ENCODE results near the gene SORCS2.

Gene SORCS2

DNA sequence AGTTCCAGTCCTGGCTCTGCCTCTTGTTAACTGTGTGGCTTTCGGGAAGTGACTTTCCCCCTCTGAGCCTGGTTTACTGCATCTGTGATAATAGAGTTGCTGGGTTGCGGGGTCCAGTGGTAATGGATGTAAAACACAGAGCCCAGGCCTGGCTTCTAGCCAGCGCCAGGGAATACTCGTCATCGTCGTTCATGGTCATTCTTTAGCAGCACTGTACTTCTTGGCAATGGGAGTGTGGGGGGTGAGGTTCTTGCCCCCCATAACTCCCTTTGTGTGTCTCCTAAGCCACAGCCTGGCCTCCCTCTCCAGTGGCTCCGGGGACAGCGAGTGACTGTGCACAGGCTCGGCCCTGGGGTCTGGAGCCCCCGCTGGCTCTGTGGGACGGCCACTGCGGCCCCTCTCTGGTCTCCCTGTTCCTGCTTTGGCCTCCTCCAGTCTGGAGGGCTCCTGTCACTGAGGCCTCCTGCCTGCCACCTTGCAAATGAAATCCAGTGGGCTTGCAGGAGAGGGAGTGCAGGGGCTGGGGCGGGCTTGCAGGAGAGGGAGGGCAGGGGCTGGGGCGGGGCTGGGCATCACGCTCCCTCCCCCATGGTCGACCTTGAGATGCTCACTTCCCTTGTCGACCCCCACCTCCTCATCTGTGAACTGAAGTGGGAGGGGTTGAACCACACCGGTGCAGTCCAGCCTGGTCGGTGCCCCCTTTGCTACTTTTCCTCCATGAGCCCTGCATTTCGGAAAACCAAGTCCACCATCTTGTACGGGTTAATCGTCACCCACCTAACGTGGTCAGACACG, 229.2 kb downstream of the SORCS2 start:
- Histone ChIP-seq H2AFZ (ENCODE audit: low read depth, low read length) (no peak overlapping the region), H3K4me3 (ENCODE audit: low read length) (no peak overlapping the region), H3K4me1 (ENCODE audit: insufficient read depth, low read length) (no peaks in the 10 kb centered on the region), H3K36me3 (ENCODE audit: insufficient read depth, low read length) (no peaks in the 10 kb centered on the region), H3K9me3 (ENCODE audit: low read length) (no peaks in the 10 kb centered on the region), H3K27me3 (ENCODE audit: insufficient read depth, low read length) (no peaks in the 10 kb centered on the region)

DNA sequence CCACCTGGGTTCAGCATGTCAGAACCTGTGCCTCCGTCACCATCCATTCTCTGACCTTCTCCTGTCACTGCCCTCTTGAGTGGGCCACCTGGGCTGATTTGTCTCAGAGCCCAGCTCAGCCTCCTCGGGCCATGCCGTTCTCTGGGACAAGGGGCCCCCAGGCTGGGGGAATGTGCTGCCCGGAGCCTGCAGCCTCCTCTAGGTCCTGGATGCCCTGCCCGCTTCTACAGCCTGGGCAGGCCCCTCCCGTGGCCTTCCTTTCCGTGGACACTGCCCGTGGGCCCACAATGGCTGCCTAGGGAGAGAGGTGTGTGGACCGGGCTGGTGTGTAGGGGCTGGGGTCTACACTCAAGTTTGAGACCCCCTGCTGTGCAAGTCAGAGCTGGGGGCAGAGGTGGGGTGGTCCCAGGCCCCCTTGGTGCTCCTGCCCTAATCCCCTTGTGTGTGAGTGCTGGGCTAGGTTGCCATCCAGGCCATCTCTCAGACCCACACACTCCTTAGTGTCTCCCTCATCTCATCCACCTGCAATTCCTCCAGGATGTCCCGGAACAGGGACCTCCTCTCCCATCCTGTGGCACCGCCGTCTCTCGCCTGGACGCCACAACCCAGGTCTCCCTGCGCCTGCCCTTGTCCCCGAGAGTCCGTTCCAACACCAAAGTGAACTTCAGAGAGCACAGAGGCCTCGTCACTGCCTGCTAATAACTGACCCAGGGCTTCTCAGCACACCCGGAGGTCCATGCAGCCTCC, 230.0 kb downstream of the SORCS2 start:
- H3K27me3 ChIP-seq (ENCODE audit: insufficient read depth, low read length): no peaks in the 10 kb centered on the region
- no peak overlapping the region for H3K4me3 ChIP-seq (ENCODE audit: low read length)
- no peaks in the 10 kb centered on the region for H3K36me3 ChIP-seq (ENCODE audit: insufficient read depth, low read length)
- H3K9me3 ChIP-seq (ENCODE audit: low read length): no peaks in the 10 kb centered on the region
- no peak overlapping the region for H2AFZ ChIP-seq (ENCODE audit: low read depth, low read length)
- H3K4me1 ChIP-seq (ENCODE audit: insufficient read depth, low read length): no peaks in the 10 kb centered on the region

DNA sequence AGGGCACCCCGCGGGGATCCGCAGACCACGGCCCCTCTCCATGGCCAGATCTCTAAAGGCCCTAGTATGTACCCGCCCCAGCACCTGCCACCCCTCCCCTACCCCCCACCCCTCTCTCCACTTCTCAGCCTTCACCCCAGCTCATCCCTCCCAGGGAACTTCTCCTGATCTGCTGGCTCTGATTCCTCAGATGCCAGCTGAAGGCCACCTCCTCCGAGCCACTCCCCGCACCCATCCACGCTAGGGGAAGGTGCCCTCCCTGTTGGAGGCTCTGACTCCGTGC, 230.5 kb downstream of the SORCS2 start:
- Histone ChIP-seq H3K4me3 (ENCODE audit: low read length) (no peak overlapping the region), H3K36me3 (ENCODE audit: insufficient read depth, low read length) (no peaks in the 10 kb centered on the region), H3K4me1 (ENCODE audit: insufficient read depth, low read length) (no peaks in the 10 kb centered on the region), H2AFZ (ENCODE audit: low read depth, low read length) (no peak overlapping the region), H3K27me3 (ENCODE audit: insufficient read depth, low read length) (no peaks in the 10 kb centered on the region), H3K9me3 (ENCODE audit: low read length) (no peaks in the 10 kb centered on the region)

DNA sequence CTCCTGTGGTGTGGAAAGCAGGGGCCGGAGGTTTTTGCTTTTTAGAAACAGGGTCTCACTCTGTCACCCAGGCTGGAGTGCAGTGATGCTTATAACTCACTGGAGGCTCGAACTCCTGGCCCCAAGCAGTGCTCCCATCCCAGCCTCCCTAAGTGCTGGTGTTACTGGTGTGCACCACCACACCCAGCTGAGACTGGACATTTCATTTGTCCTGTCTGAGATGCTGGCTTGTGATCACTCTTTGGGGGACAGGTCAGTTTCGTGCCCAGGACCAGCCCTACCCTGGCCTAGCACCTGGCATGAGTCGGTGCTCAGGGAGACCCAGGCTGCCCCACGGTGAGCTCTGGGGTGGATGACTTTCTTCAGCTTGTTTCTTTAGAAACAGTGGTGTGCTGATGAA, 231.1 kb downstream of the SORCS2 start:
- no peaks in the 10 kb centered on the region for H3K9me3 ChIP-seq (ENCODE audit: low read length)
- H2AFZ ChIP-seq (ENCODE audit: low read depth, low read length): no peak overlapping the region
- H3K4me3 ChIP-seq (ENCODE audit: low read length): no peak overlapping the region
- H3K36me3 ChIP-seq (ENCODE audit: insufficient read depth, low read length): no peaks in the 10 kb centered on the region
- H3K4me1 ChIP-seq (ENCODE audit: insufficient read depth, low read length): no peaks in the 10 kb centered on the region
- H3K27me3 ChIP-seq (ENCODE audit: insufficient read depth, low read length): no peaks in the 10 kb centered on the region

DNA sequence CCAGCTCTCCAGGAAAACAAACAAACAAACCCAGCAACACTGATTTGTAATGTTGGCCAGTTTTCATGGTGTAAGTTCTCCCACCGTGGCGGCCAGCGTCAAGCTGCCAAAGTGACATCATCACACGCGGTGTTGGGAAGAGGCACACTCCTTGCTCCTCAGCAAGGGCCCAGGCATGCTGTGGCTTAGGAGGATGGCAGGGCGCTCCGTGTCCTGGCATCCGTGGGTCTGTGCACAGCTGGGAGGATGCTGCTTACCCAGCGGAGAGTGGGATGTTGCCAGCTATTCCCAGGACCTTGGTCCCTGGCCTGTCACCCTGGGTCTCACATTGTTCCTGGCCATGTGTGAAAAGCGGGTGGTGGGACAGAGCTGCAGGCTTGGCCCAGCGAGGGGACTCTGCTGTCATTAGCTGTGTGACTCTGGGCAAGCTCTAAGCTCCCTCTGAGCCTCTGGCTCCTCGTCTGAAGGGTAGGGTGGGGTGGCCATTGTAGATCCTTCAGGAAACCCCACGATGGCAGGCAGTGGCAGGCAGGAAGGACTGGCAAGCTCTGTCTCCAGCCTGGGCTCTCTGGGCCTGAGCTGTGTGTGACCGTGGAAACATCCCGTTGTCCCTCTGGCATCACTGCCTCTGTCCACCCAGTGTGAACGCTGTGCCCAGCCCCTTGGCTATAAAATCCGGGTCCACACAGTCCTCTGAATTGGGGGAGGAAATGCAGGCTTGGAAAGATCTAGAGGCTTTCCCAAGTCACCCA, 231.6 kb downstream of the SORCS2 start:
- Histone ChIP-seq H2AFZ (ENCODE audit: low read depth, low read length) (no peak overlapping the region), H3K36me3 (ENCODE audit: insufficient read depth, low read length) (no peaks in the 10 kb centered on the region), H3K4me3 (ENCODE audit: low read length) (no peak overlapping the region), H3K27me3 (ENCODE audit: insufficient read depth, low read length) (no peaks in the 10 kb centered on the region), H3K4me1 (ENCODE audit: insufficient read depth, low read length) (no peaks in the 10 kb centered on the region), H3K9me3 (ENCODE audit: low read length) (no peaks in the 10 kb centered on the region)

DNA sequence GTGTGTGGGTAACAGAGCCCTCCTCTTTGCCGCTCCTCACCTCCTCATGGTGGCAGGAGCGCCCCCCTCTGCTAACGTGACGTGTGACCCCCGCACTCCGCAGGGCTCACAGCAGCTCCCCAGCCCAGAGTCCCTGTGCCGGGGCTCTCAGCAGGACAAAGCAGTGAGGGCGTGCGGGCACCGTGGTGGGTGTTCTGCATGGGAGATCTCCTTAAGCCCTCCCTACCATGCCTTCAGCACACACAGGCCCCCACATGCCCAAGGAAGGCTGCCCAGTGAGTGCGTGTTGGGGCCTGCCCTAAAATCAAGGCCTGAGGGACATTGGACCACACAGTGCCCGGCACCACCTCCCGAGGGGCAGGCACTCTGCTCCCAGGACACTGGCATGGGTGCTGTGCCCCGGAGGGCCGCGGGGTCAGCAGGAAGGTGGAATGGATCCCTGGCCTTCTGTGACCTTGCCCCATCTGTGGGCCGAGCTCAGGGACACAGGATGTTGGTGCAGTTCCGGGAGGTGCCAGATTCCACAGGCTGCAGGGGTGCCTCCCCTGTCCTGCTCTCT, 232.3 kb downstream of the SORCS2 start:
- H3K9me3 ChIP-seq (ENCODE audit: low read length): no peaks in the 10 kb centered on the region
- no peak overlapping the region for H2AFZ ChIP-seq (ENCODE audit: low read depth, low read length)
- H3K4me1 ChIP-seq (ENCODE audit: insufficient read depth, low read length): no peaks in the 10 kb centered on the region
- no peaks in the 10 kb centered on the region for H3K27me3 ChIP-seq (ENCODE audit: insufficient read depth, low read length)
- no peak overlapping the region for H3K4me3 ChIP-seq (ENCODE audit: low read length)
- H3K36me3 ChIP-seq (ENCODE audit: insufficient read depth, low read length): no peaks in the 10 kb centered on the region

DNA sequence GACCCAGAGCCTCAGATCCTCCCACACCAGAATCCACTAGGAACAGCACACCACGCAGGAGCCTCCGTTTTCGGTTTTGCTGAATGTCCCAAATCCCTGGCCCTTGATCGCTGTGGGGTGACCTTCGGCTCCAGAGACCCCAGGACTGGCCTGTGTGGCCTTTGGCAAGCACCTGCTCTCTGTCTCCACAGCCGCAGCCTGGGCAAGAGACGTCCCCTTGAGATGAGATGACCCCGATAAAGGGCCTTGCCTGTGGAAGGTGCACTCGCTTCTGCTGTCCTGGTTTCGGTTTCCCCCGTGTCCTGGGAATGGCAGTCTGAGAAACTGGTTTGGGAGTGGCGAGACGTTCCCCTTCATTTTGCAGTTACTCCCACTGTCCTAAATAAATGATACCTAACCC, 232.8 kb downstream of the SORCS2 start:
- no peak overlapping the region for H3K4me3 ChIP-seq (ENCODE audit: low read length)
- no peaks in the 10 kb centered on the region for H3K9me3 ChIP-seq (ENCODE audit: low read length)
- no peaks in the 10 kb centered on the region for H3K36me3 ChIP-seq (ENCODE audit: insufficient read depth, low read length)
- H3K27me3 ChIP-seq (ENCODE audit: insufficient read depth, low read length): no peaks in the 10 kb centered on the region
- no peaks in the 10 kb centered on the region for H3K4me1 ChIP-seq (ENCODE audit: insufficient read depth, low read length)
- H2AFZ ChIP-seq (ENCODE audit: low read depth, low read length): no peak overlapping the region

DNA sequence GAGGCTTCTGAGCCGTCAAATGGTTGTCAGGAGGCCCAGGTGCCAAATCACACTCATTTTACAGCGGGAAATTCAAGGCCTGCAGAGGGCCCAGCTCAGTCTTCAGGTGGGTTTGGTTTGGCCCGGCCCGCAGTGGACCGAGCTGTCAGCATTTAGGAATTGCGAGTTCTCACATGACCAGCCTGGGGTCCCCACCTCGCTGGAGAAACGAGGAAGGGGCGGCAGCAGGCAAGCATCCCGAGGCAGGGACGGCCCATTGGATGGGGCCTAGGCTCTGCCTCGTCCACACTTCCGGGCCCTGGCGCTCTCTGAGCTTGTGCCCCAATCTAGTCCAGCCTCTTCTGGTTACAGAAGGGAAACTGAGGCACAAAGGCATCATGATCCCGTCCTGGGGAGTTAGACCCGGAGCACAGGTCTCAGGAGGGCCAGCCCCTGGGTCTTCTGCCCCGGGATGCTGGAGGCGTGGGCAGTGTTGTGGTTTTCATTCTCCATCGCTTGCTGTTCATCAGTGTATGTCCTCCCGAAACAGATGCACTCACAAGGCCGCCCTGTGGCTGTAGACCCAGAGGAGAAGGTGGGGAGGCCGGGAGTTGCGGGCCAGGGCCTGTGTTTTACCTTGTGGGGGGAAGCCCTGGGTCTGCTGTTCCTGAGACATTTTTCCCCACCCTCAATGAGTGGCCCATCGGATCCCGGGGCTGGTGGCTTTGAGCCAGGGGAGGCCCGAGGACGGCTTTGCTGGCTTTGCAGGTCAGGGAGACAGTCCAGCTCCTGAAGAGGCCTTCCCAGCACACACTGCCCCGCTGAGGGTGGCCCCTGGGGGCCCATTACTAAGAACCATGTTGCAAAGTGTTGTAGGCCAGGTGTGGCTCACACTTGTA, 233.5 kb downstream of the SORCS2 start:
- Histone ChIP-seq H3K36me3 (ENCODE audit: insufficient read depth, low read length) (no peaks in the 10 kb centered on the region), H3K4me1 (ENCODE audit: insufficient read depth, low read length) (no peaks in the 10 kb centered on the region), H3K27me3 (ENCODE audit: insufficient read depth, low read length) (no peaks in the 10 kb centered on the region), H2AFZ (ENCODE audit: low read depth, low read length) (no peak overlapping the region), H3K9me3 (ENCODE audit: low read length) (no peaks in the 10 kb centered on the region), H3K4me3 (ENCODE audit: low read length) (no peak overlapping the region)

DNA sequence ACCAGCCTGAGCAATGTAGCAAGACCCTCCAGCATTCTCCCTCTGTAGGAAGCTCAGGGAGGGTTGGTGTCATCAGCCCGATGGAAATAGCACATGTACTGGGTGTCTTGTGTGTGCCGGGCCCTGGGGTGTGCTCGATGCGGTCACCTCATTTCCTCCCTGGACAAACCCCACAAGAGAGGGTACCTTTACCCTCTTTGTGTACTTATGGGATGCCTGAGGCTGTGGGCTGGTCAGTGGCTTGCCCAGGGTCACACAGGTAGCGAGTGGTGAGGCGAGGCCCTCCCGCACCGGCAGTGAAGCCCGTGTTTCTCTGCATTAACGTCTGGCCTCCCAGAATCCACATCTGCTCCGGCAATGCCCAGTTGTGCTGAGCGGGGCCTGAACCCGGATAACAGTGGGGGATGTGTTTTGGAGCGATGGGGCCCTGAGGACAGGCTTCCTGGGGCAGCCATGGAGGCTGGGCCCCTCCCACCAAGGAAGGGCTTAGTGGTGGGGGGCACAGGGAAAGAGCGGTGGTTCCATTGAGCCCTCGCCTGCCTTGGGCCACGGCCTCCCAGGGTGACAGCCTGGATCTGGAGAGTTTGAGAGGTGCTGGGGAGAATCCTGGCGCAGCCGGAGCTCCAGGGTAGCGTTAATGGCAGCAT, 234.3 kb downstream of the SORCS2 start:
- no peaks in the 10 kb centered on the region for H3K27me3 ChIP-seq (ENCODE audit: insufficient read depth, low read length)
- no peak overlapping the region for H3K4me3 ChIP-seq (ENCODE audit: low read length)
- H3K9me3 ChIP-seq (ENCODE audit: low read length): no peaks in the 10 kb centered on the region
- H3K36me3 ChIP-seq (ENCODE audit: insufficient read depth, low read length): no peaks in the 10 kb centered on the region
- H2AFZ ChIP-seq (ENCODE audit: low read depth, low read length): no peak overlapping the region
- no peaks in the 10 kb centered on the region for H3K4me1 ChIP-seq (ENCODE audit: insufficient read depth, low read length)

DNA sequence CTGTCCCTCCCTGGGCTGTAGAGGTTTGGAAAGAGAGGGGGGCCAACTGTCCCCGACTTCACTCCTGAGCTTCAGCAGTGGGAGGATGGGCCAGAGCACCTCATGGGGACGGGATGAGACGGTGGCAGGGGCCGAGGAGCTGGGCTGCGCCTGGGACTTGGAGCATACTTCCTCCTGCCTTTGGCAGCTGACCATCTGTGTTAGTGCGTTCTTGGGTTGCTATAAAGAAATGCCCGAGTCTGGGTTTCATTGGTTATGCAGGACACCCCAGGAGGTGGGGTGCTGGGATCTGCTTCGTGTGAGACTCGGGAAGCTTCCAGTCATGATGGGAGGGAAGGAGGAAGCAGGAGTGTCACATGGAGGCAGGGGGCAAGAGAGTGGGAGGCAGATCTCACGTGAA, 235.0 kb downstream of the SORCS2 start:
- H3K36me3 ChIP-seq (ENCODE audit: insufficient read depth, low read length): no peaks in the 10 kb centered on the region
- H2AFZ ChIP-seq (ENCODE audit: low read depth, low read length): no peak overlapping the region
- no peaks in the 10 kb centered on the region for H3K27me3 ChIP-seq (ENCODE audit: insufficient read depth, low read length)
- no peak overlapping the region for H3K4me3 ChIP-seq (ENCODE audit: low read length)
- no peaks in the 10 kb centered on the region for H3K9me3 ChIP-seq (ENCODE audit: low read length)
- no peaks in the 10 kb centered on the region for H3K4me1 ChIP-seq (ENCODE audit: insufficient read depth, low read length)

DNA sequence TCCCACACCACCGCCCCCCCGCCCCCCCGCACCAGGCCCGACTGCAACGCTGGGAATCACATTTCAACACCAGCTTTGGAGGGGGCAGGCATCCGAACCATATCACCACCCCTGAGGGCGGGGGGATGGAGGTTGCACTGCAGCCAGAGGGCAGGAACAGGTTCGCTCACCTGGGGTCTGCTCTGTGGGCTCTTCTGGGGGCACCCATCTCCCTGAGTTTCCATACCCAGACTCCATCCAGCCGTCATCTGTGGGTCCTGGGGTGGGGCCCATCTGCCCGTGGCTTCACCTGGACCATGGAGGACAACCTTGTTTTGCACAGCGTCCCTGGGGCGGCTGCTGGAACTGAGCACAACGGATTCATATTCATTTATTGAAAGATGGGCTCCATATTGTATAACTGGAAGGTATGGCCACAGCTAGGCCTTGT, 235.5 kb downstream of the SORCS2 start:
- H2AFZ ChIP-seq (ENCODE audit: low read depth, low read length): no peak overlapping the region
- no peaks in the 10 kb centered on the region for H3K4me1 ChIP-seq (ENCODE audit: insufficient read depth, low read length)
- no peak overlapping the region for H3K4me3 ChIP-seq (ENCODE audit: low read length)
- no peaks in the 10 kb centered on the region for H3K27me3 ChIP-seq (ENCODE audit: insufficient read depth, low read length)
- no peaks in the 10 kb centered on the region for H3K36me3 ChIP-seq (ENCODE audit: insufficient read depth, low read length)
- H3K9me3 ChIP-seq (ENCODE audit: low read length): no peaks in the 10 kb centered on the region
